KMS-11 (cell line): ENCODE data around the gene AASS.
A peak's percentile ranks its signal among the peaks of the same experiment; 100 is the strongest.

Experiments used
- H2AFZ ChIP-seq: fragments of 200-600 bp; sonication (generic); 2 replicates; pipeline ENCODE4 v1.6.1; 2016; ENCODE audit warnings: antibody characterized with exemption, mixed run types, low read depth
- H3K27ac ChIP-seq: fragments of 200-600 bp; sonication (generic); 2 replicates; pipeline ENCODE4 v1.6.1; 2016; ENCODE audit warnings: mild to moderate bottlenecking, mixed run types
- H3K27me3 ChIP-seq: fragments of 200-600 bp; sonication (generic); 2 replicates; pipeline ENCODE4 v1.6.1; 2017; ENCODE audit warnings: mild to moderate bottlenecking, low read depth, mixed run types, moderate library complexity; ENCODE audit not compliant: insufficient read depth
- H3K36me3 ChIP-seq: fragments of 200-600 bp; sonication (generic); 2 replicates; pipeline ENCODE4 v1.6.1; 2017; ENCODE audit warnings: mild to moderate bottlenecking, mixed run types; ENCODE audit not compliant: insufficient read depth
- H3K4me1 ChIP-seq: fragments of 200-600 bp; sonication (generic); 2 replicates; pipeline ENCODE4 v1.6.1; 2016; ENCODE audit warnings: mild to moderate bottlenecking, low read depth, mixed run types; ENCODE audit not compliant: poor library complexity, severe bottlenecking
- H3K4me2 ChIP-seq: fragments of 200-600 bp; sonication (generic); 2 replicates; pipeline ENCODE4 v1.7.0; 2016; ENCODE audit warnings: mild to moderate bottlenecking, mixed run types
- H3K4me3 ChIP-seq: fragments of 200-600 bp; sonication (generic); IDR thresholded peaks from 2 replicates; pipeline ENCODE4 v1.6.1; 2017; ENCODE audit warnings: low read depth, low read length, mixed read lengths; ENCODE audit not compliant: insufficient read depth
- H3K79me2 ChIP-seq: fragments of 200-600 bp; sonication (generic); 2 replicates; pipeline ENCODE4 v1.6.1; 2016; ENCODE audit warnings: low read depth, mixed run types; ENCODE audit not compliant: insufficient read depth
- H3K9ac ChIP-seq: fragments of 200-600 bp; sonication (generic); 2 replicates; pipeline ENCODE4 v1.6.1; 2016; ENCODE audit warnings: mild to moderate bottlenecking, mixed run types
- H4K20me1 ChIP-seq: fragments of 200-600 bp; sonication (generic); 2 replicates; pipeline ENCODE4 v1.6.1; 2016; ENCODE audit warnings: mild to moderate bottlenecking, mixed run types; ENCODE audit not compliant: insufficient read depth
- TF ChIP-seq, protein P1 (sequence below): fragments of 200-600 bp; sonication (generic); conservative IDR thresholded peaks from 2 replicates; pipeline ENCODE4 v1.6.1; 2017; ENCODE audit warnings: low read depth, mild to moderate bottlenecking, antibody characterized with exemption, low read length, moderate library complexity, mixed read lengths

Gene AASS

GRCh38 chr7:122140918-122141317 is 3.1 kb downstream of the AASS start:
- H4K20me1 ChIP-seq: no peaks in the 10 kb centered on the region
- H3K4me1 ChIP-seq: peaks cover 25% of the 10 kb centered on the region
- no peak overlapping the region for H3K27ac ChIP-seq
- no peaks in the 10 kb centered on the region for H3K27me3 ChIP-seq
- no peaks in the 10 kb centered on the region for H3K79me2 ChIP-seq
- no peak overlapping the region for H3K4me2 ChIP-seq
- TF ChIP-seq, protein P1, sequence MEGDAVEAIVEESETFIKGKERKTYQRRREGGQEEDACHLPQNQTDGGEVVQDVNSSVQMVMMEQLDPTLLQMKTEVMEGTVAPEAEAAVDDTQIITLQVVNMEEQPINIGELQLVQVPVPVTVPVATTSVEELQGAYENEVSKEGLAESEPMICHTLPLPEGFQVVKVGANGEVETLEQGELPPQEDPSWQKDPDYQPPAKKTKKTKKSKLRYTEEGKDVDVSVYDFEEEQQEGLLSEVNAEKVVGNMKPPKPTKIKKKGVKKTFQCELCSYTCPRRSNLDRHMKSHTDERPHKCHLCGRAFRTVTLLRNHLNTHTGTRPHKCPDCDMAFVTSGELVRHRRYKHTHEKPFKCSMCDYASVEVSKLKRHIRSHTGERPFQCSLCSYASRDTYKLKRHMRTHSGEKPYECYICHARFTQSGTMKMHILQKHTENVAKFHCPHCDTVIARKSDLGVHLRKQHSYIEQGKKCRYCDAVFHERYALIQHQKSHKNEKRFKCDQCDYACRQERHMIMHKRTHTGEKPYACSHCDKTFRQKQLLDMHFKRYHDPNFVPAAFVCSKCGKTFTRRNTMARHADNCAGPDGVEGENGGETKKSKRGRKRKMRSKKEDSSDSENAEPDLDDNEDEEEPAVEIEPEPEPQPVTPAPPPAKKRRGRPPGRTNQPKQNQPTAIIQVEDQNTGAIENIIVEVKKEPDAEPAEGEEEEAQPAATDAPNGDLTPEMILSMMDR: no peak
- no peak overlapping the region for H3K4me3 ChIP-seq
- no peak overlapping the region for H3K9ac ChIP-seq
- no peak overlapping the region for H2AFZ ChIP-seq
- no peaks in the 10 kb centered on the region for H3K36me3 ChIP-seq

- Histone ChIP-seq H3K4me1 (peaks cover 11% of the 10 kb centered on the region), H4K20me1 (no peaks in the 10 kb centered on the region), H3K27ac (no peak overlapping the region), H2AFZ (no peak overlapping the region), H3K79me2 (no peaks in the 10 kb centered on the region), H3K4me3 (no peak overlapping the region), H3K4me2 (peak overlapping the region; percentile 26; the same call in 1 of the 2 replicates), H3K27me3 (no peaks in the 10 kb centered on the region), H3K36me3 (no peaks in the 10 kb centered on the region), H3K9ac (no peak overlapping the region)
- TF ChIP-seq, protein P1: no peak
Measured at GRCh38 chr7:122137251-122138077, 6.6 kb downstream of the AASS start.

- no peak overlapping the region for H3K4me3 ChIP-seq
- no peaks in the 10 kb centered on the region for H3K36me3 ChIP-seq
- H4K20me1 ChIP-seq: no peaks in the 10 kb centered on the region
- TF ChIP-seq, protein P1: no peak
- no peaks in the 10 kb centered on the region for H3K27me3 ChIP-seq
- H3K9ac ChIP-seq: no peak overlapping the region
- no peaks in the 10 kb centered on the region for H3K79me2 ChIP-seq
- no peak overlapping the region for H2AFZ ChIP-seq
- peaks cover 11% of the 10 kb centered on the region for H3K4me1 ChIP-seq
- no peak overlapping the region for H3K27ac ChIP-seq
- peak overlapping the region; percentile 26; the same call in 1 of the 2 replicates for H3K4me2 ChIP-seq
Measured at GRCh38 chr7:122136639-122137245, 7.3 kb downstream of the AASS start.

GRCh38 chr7:122136078-122136477 is 8.0 kb downstream of the AASS start:
- Histone ChIP-seq H3K27me3 (no peaks in the 10 kb centered on the region), H3K4me3 (no peak overlapping the region), H3K9ac (no peak overlapping the region), H4K20me1 (no peaks in the 10 kb centered on the region), H2AFZ (no peak overlapping the region), H3K27ac (no peak overlapping the region), H3K4me2 (no peak overlapping the region), H3K4me1 (peaks cover 11% of the 10 kb centered on the region), H3K79me2 (no peaks in the 10 kb centered on the region), H3K36me3 (no peaks in the 10 kb centered on the region)
- TF ChIP-seq, protein P1: no peak
